GM21360 (cell line): ENCODE data around the gene SGTA.
"Not testable (repeated sequence)": the region's sequence is repeated elsewhere in the genome, so short reads cannot be mapped to it uniquely, and the experiment has no call there.

Experiments used
- ATAC-seq: cut with Tn5 transposase; IDR thresholded peaks from one replicate; pipeline ENCODE4 v1.9.1; 2021; ENCODE audit warnings: mild to moderate bottlenecking, moderate library complexity; ENCODE audit not compliant: unreplicated experiment

Gene SGTA

GRCh38 chr19:2795827-2796658 is 13.0 kb upstream of the SGTA start:
- no peak for ATAC-seq

- ATAC-seq: no peak
Measured at GRCh38 chr19:2793577-2793976, 10.5 kb upstream of the SGTA start.

- no peak for ATAC-seq
Measured at GRCh38 chr19:2793126-2793525, 10.1 kb upstream of the SGTA start.

GRCh38 chr19:2792666-2793065 is 9.6 kb upstream of the SGTA start:
- not testable (repeated sequence) for ATAC-seq

- no peak for ATAC-seq
Measured at GRCh38 chr19:2791876-2792275, 8.8 kb upstream of the SGTA start.

GRCh38 chr19:2791440-2791839 is 8.4 kb upstream of the SGTA start:
- ATAC-seq: no peak

GRCh38 chr19:2790557-2791271 is 7.6 kb upstream of the SGTA start:
- ATAC-seq: no peak

- ATAC-seq: no peak
Measured at GRCh38 chr19:2790194-2790556, 7.1 kb upstream of the SGTA start.

GRCh38 chr19:2788237-2788636 is 5.2 kb upstream of the SGTA start:
- no peak for ATAC-seq

- ATAC-seq: no peak
Measured at GRCh38 chr19:2787115-2787514, 4.0 kb upstream of the SGTA start.

- ATAC-seq: peak; percentile 52
Measured at GRCh38 chr19:2785244-2785997, 2.3 kb upstream of the SGTA start, which contains the start of gene THOP1. THOP1 (plus strand) TSS chr19:2785503; CDS start chr19:2785663, 160 bp downstream.

- ATAC-seq: no peak
Measured at GRCh38 chr19:2783781-2784145, 690 bp upstream of the SGTA start.

- no peak for ATAC-seq
Measured at GRCh38 chr19:2782329-2782935, 641 bp downstream of the SGTA start.

GRCh38 chr19:2780284-2780683 is 2.8 kb downstream of the SGTA start:
- no peak for ATAC-seq

GRCh38 chr19:2779121-2779740 is 3.8 kb downstream of the SGTA start:
- no peak for ATAC-seq

GRCh38 chr19:2777952-2778683 is 5.0 kb downstream of the SGTA start:
- no peak for ATAC-seq

- no peak for ATAC-seq
Measured at GRCh38 chr19:2775556-2776430, 7.3 kb downstream of the SGTA start.

GRCh38 chr19:2774953-2775555 is 8.0 kb downstream of the SGTA start:
- ATAC-seq: no peak
